Mammary epithelial cell (primary cell): ENCODE measurements around the gene DIP2A.

ENCODE experiments used
- CTCF ChIP-seq, 2 donors: IDR thresholded peaks in 1 of 2; conservative IDR thresholded peaks in 1 of 2; 2 replicates each; pipeline ENCODE4 v1.5.1; 2011 to 2012; ENCODE audit warnings: inconsistent platforms in 2 of 2, low read length in 2 of 2, mild to moderate bottlenecking in 2 of 2, control low read depth in 1 of 2, low read depth in 1 of 2; ENCODE audit not compliant: insufficient read depth in 1 of 2; ENCODE audit errors: extremely low read depth in 1 of 2
- EZH2 ChIP-seq: IDR thresholded peaks from 2 replicates; pipeline ENCODE4 v1.6.1; 2012; ENCODE audit warnings: low read length, inconsistent platforms, borderline replicate concordance

GRCh38 chr21:46458315-46459023, at the start of gene DIP2A:
- TF ChIP-seq CTCF (conservative IDR thresholded peaks at IDR 0.05 in 1 of 2, IDR thresholded peaks at IDR 0.05 in 1 of 2; ENCODE audit: extremely low read depth in 1 of 2, insufficient read depth in 1 of 2, low read depth in 1 of 2, low read length in 2 of 2): no peak
- no peak for TF ChIP-seq EZH2
